Fibroblast of the conjunctiva (primary cell): ENCODE data around the gene ST6GAL2.

Experiments used
- DNase-seq: peaks from one replicate; pipeline ENCODE4 v3.0.0-alpha.2; 2010; ENCODE audit warnings: low read depth

Gene ST6GAL2

GRCh38 chr2:106828119-106828518, 57.8 kb downstream of the ST6GAL2 start:
- DNase-seq = no peak

GRCh38 chr2:106827158-106827557, 58.8 kb downstream of the ST6GAL2 start:
- no peak for DNase-seq

- no peak for DNase-seq
Observed at GRCh38 chr2:106825161-106825560, 60.8 kb downstream of the ST6GAL2 start.

GRCh38 chr2:106816974-106817373, 69.0 kb downstream of the ST6GAL2 start:
- DNase-seq = no peak

GRCh38 chr2:106812841-106813240, 73.1 kb downstream of the ST6GAL2 start:
- no peak for DNase-seq

- peak; percentile 3 for DNase-seq
Observed at GRCh38 chr2:106812383-106812782, 73.6 kb downstream of the ST6GAL2 start.

GRCh38 chr2:106805716-106806115, 80.3 kb downstream of the ST6GAL2 start:
- no peak for DNase-seq

- no peak for DNase-seq
Observed at GRCh38 chr2:106804161-106804560, 81.8 kb downstream of the ST6GAL2 start.

- no peak for DNase-seq
Observed at GRCh38 chr2:106800976-106801655, 84.9 kb downstream of the ST6GAL2 start.

GRCh38 chr2:106800180-106800579, 85.8 kb downstream of the ST6GAL2 start:
- DNase-seq = no peak

GRCh38 chr2:106798826-106799552, 87.0 kb downstream of the ST6GAL2 start:
- DNase-seq = no peak

GRCh38 chr2:106797494-106797893, 88.5 kb downstream of the ST6GAL2 start:
- no peak for DNase-seq

- DNase-seq = no peak
Observed at GRCh38 chr2:106792671-106793070, 93.3 kb downstream of the ST6GAL2 start.

GRCh38 chr2:106789185-106789584, 96.8 kb downstream of the ST6GAL2 start:
- no peak for DNase-seq

GRCh38 chr2:106782681-106783080, 103.3 kb downstream of the ST6GAL2 start:
- no peak for DNase-seq

- DNase-seq = no peak
Observed at GRCh38 chr2:106781196-106781595, 104.8 kb downstream of the ST6GAL2 start.

GRCh38 chr2:106771811-106772210, 114.2 kb downstream of the ST6GAL2 start:
- DNase-seq = no peak

- DNase-seq = no peak
Observed at GRCh38 chr2:106770986-106771385, 115.0 kb downstream of the ST6GAL2 start.

- no peak for DNase-seq
Observed at GRCh38 chr2:106764614-106765013, 121.4 kb downstream of the ST6GAL2 start.

- no peak for DNase-seq
Observed at GRCh38 chr2:106759966-106760365, 126.0 kb downstream of the ST6GAL2 start.

GRCh38 chr2:106758901-106759497, 127.0 kb downstream of the ST6GAL2 start:
- DNase-seq = no peak
